CD14-positive monocyte (primary cell): ENCODE measurements around the gene TSPYL6. TPM values are rescaled to one million over a fixed set of nuclear protein-coding genes. Genes with fewer than 3 reads are reported as not detected.

Experiments
- DNase-seq, 3 donors: peaks; one replicate each; pipeline ENCODE4 v3.0.0-alpha.2; 2011 to 2022
- H2AFZ ChIP-seq: 2 replicates; pipeline ENCODE4 v1.6.0; 2012; ENCODE audit warnings: mild to moderate bottlenecking, low read depth, low read length, inconsistent platforms; ENCODE audit not compliant: insufficient read depth, poor library complexity, severe bottlenecking
- H3K27ac ChIP-seq, 2 donors: 1 replicate in 1 of 2; 2 replicates in 1 of 2; pipeline ENCODE4 v1.5.1; 2012 to 2013; ENCODE audit warnings: low read length in 2 of 2, control low read depth in 1 of 2, inconsistent platforms in 1 of 2, low read depth in 1 of 2, mild to moderate bottlenecking in 1 of 2
- H3K27me3 ChIP-seq, 2 donors: one replicate each; pipeline versions ENCODE4 v1.6.0 to v1.6.1; 2011 to 2013; ENCODE audit warnings: low read length in 2 of 2; ENCODE audit not compliant: control insufficient read depth in 2 of 2, insufficient read depth in 2 of 2
- H3K36me3 ChIP-seq, 2 donors: replicated peaks in 1 of 2; 1 replicate in 1 of 2; 2 replicates in 1 of 2; pipeline versions ENCODE4 v1.5.1 to v1.6.1; 2012 to 2013; ENCODE audit warnings: low read length in 2 of 2, control low read depth in 1 of 2, inconsistent platforms in 1 of 2, mild to moderate bottlenecking in 1 of 2; ENCODE audit not compliant: insufficient read depth in 2 of 2, control insufficient read depth in 1 of 2
- H3K4me1 ChIP-seq, 2 donors: 1 replicate in 1 of 2; 2 replicates in 1 of 2; pipeline versions ENCODE4 v1.5.1 to v1.6.1; 2012 to 2013; ENCODE audit warnings: low read length in 2 of 2, control low read depth in 1 of 2, inconsistent platforms in 1 of 2, mild to moderate bottlenecking in 1 of 2, moderate library complexity in 1 of 2; ENCODE audit not compliant: insufficient read depth in 2 of 2, control insufficient read depth in 1 of 2
- H3K4me2 ChIP-seq: replicated peaks from 2 replicates; pipeline ENCODE3; 2012; ENCODE audit warnings: low read length, moderate library complexity, mild to moderate bottlenecking; ENCODE audit not compliant: poor library complexity, severe bottlenecking; ENCODE audit errors: extremely low read depth
- H3K4me3 ChIP-seq, 3 experiments: fragments of 200-600 bp in 1 of 3; sonication (generic) in 1 of 3; replicated peaks in 1 of 3; 1 replicate in 2 of 3; 2 replicates in 1 of 3; pipeline ENCODE4 v1.5.1; 2011 to 2013; ENCODE audit warnings: low read length in 3 of 3, mild to moderate bottlenecking in 3 of 3, control low read depth in 2 of 3, low read depth in 2 of 3, inconsistent platforms in 1 of 3, moderate library complexity in 1 of 3
- H3K79me2 ChIP-seq: 2 replicates; pipeline ENCODE4 v1.6.0; 2012; ENCODE audit warnings: mild to moderate bottlenecking, control low read depth, inconsistent platforms, low read length, moderate library complexity; ENCODE audit not compliant: insufficient read depth
- H3K9ac ChIP-seq: 2 replicates; pipeline ENCODE4 v1.6.0; 2017; ENCODE audit warnings: low read length, mild to moderate bottlenecking; ENCODE audit not compliant: insufficient read depth, poor library complexity, severe bottlenecking
- H3K9me3 ChIP-seq, 2 donors: replicated peaks in 1 of 2; 1 replicate in 1 of 2; 2 replicates in 1 of 2; pipeline versions ENCODE4 v1.5.1 to v1.6.1; 2012 to 2013; ENCODE audit warnings: low read length in 2 of 2, control low read depth in 1 of 2; ENCODE audit not compliant: control insufficient read depth in 1 of 2, insufficient read depth in 1 of 2
- H4K20me1 ChIP-seq: 2 replicates; pipeline ENCODE4 v1.6.0; 2012; ENCODE audit warnings: mild to moderate bottlenecking, low read length, control low read depth, moderate library complexity; ENCODE audit not compliant: insufficient read depth
- H3K27ac Mint-ChIP-seq, 7 donors: one replicate each; pipeline ENCODE4 v1.8.0; 2020; ENCODE audit warnings: mild to moderate bottlenecking in 7 of 7, mixed read lengths in 7 of 7, moderate library complexity in 6 of 7, inconsistent platforms in 2 of 7
- H3K27me3 Mint-ChIP-seq, 3 donors: one replicate each; pipeline ENCODE4 v1.8.0; 2021 to 2022; ENCODE audit warnings: low read depth in 3 of 3, mild to moderate bottlenecking in 3 of 3, mixed read lengths in 3 of 3, moderate library complexity in 3 of 3, inconsistent platforms in 1 of 3
- H3K36me3 Mint-ChIP-seq, 2 donors: one replicate each; pipeline ENCODE4 v1.8.0; 2020; ENCODE audit warnings: mixed read lengths in 2 of 2, inconsistent platforms in 1 of 2, mild to moderate bottlenecking in 1 of 2
- H3K4me1 Mint-ChIP-seq: one replicate; pipeline ENCODE4 v1.8.0; 2020; ENCODE audit warnings: mild to moderate bottlenecking, mixed read lengths
- H3K4me3 Mint-ChIP-seq, 2 donors: one replicate each; pipeline ENCODE4 v1.8.0; 2020; ENCODE audit warnings: mild to moderate bottlenecking in 2 of 2, mixed read lengths in 2 of 2, moderate library complexity in 1 of 2
- H3K9me3 Mint-ChIP-seq, 7 donors: one replicate each; pipeline ENCODE4 v1.8.0; 2020 to 2022; ENCODE audit warnings: mixed read lengths in 7 of 7, mild to moderate bottlenecking in 6 of 7, moderate library complexity in 6 of 7, inconsistent platforms in 2 of 7
- CTCF ChIP-seq: fragments of 200-600 bp; IDR thresholded peaks from one replicate; pipeline ENCODE4 v1.8.0; 2022; ENCODE audit warnings: antibody characterized with exemption, mild to moderate bottlenecking
- WGBS: methylation state at CpG from one replicate; pipeline ENCODE4 v1.1.5; 2013; ENCODE audit warnings: missing lambda C conversion rate; ENCODE audit not compliant: insufficient coverage; 5-methylcytosine and 5-hydroxymethylcytosine counted together
- intact Hi-C, 2 donors: fragments of 100-400 bp; cut with micrococcal nuclease; formaldehyde crosslinking; loops; one replicate each; pipeline versions ENCODE4 v1.15.0 to v1.15.1; 2023
- polyA minus RNA-seq: library from RNA; depleted of rRNA, polyadenylated mRNA; stranded (reverse); fragments of >200 nt; gene quantifications from 2 replicates; pipeline ENCODE4 v1.2.3, GENCODE V29; 2012
- polyA plus RNA-seq, 3 donors: library from polyadenylated mRNA; depleted of rRNA in 1 of 3; unstranded in 2 of 3; stranded (reverse) in 1 of 3; fragments of 300-500 nt in 2 of 3; fragments of >200 nt in 1 of 3; fragmentation: Illumina TruSeq in 2 of 3; gene quantifications; 1 replicate in 2 of 3; 2 replicates in 1 of 3; pipeline ENCODE4 v1.2.3, GENCODE V29; 2012 to 2021
- total RNA-seq, 12 experiments: library from RNA in 1 of 12; stranded (reverse) in 1 of 12; fragments of 120-200 nt in 1 of 12; gene quantifications; one replicate each; pipeline ENCODE4 v1.2.4 and lab custom pipeline; 2013 to 2026; ENCODE audit warnings: mixed read lengths in 6 of 12, inconsistent platforms in 1 of 12

The TSPYL6 gene
- not detected for total RNA-seq (2013)
- polyA plus RNA-seq (not detected), polyA minus RNA-seq (not detected in 2 replicates), total RNA-seq (lab: John Stamatoyannopoulos, UW) (0 to 0.35 (median 0) reads per million in 11 experiments)

DNA sequence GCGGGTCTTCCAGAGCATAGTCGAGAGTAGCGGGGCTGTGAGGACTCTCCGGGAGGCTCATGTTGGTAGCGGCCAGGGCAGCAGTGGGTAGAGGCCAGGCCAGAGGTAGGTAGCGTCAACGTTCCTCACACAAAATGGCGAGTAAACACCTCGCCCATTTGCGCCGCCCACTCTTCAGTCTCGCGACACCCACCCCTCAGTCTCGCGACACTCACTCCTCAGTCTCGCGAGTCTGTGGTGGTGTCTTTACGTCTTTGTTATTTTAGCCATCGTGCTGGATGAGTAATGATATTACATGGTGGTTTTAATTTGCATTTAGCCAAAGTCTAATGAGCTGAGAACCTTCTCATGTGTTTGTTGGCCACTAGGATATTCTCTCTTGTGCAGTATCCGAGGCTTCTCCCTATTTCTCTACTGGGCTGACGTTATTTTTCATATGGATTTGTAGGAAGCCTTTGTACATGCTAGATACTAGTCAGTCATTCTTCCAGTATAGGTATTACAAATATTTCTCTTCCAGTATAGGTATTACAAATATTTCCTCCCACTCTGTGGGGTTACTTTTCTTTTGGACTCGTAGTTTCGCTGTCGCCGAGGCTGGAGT is at the start of gene TSPYL6:
Gene TSPYL6, minus strand, starts transcription at position 139 of the 604 bp plus-strand sequence. Its CDS starts 78 bp downstream, at position 61.
- DNase-seq, result no peak
- Histone ChIP-seq H3K4me1 (no peaks in the 10 kb centered on the region), H3K27ac (no peak within 1 kb of the TSS), H4K20me1 (no peaks in the 10 kb centered on the region), H3K79me2 (no peaks in the 10 kb centered on the region), H3K9ac (no peak within 1 kb of the TSS), H2AFZ (no peak within 1 kb of the TSS), H3K9me3 (peaks cover 10 to 20% of the 10 kb centered on the region in 2 donors), H3K4me3 (no peak within 1 kb of the TSS), H3K36me3 (no peaks in the 10 kb centered on the region), H3K4me2 (no peak within 1 kb of the TSS), H3K27me3 (no peaks in the 10 kb centered on the region)
- Mint-ChIP-seq H3K9me3 (peaks cover 9 to 16% (median 12%) of the 10 kb centered on the region in 7 donors), H3K4me1 (no peaks in the 10 kb centered on the region), H3K36me3 (peaks cover 0 to 6% of the 10 kb centered on the region in 2 donors), H3K4me3 (no peak within 1 kb of the TSS), H3K27me3 (no peaks in the 10 kb centered on the region), H3K27ac (no peak within 1 kb of the TSS)
- TF ChIP-seq CTCF, result no peak
- intact Hi-C loops, result no loop called here
- WGBS, result 98% methylated on average over 13 of the region's 25 CpGs

DNA sequence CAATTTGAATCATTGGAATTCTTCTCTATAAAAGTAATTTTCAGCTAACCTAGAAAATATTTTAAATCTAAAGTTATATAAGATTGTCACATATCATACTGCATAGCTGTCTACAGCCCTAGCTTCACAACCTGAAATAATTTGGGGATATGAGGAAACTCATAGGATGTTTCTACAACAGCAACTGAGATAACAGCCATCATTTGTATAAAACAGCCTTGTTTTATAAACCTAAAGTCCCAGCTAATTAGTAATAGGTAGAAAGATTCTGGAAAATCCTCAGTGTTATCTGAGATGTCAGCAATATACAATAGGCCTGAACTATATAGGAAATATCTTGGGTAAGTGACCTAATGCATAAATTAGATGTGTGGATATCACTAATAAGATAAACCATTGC is 47.6 kb upstream of the TSPYL6 start:
- Histone ChIP-seq H3K4me2 (no peak overlapping the region), H3K4me1 (no peaks in the 10 kb centered on the region), H3K9me3 (no peaks in the 10 kb centered on the region), H4K20me1 (no peaks in the 10 kb centered on the region), H3K36me3 (no peaks in the 10 kb centered on the region), H3K4me3 (no peak overlapping the region), H3K27me3 (no peaks in the 10 kb centered on the region), H3K27ac (no peak overlapping the region), H3K79me2 (no peaks in the 10 kb centered on the region), H2AFZ (no peak overlapping the region), H3K9ac (no peak overlapping the region)
- no peak for DNase-seq
- TF ChIP-seq CTCF, result no peak
- no peak overlapping the region for H3K27ac Mint-ChIP-seq
- intact Hi-C loops, result no loop called here
- no peak overlapping the region for H3K4me3 Mint-ChIP-seq
- H3K4me1 Mint-ChIP-seq, result no peaks in the 10 kb centered on the region
- no peaks in the 10 kb centered on the region for H3K36me3 Mint-ChIP-seq
- peaks cover 0 to 1% (median 0%) of the 10 kb centered on the region in 3 donors for H3K27me3 Mint-ChIP-seq
- peaks cover 0 to 2% (median 0%) of the 10 kb centered on the region in 7 donors for H3K9me3 Mint-ChIP-seq
